ENCODE results near the gene GRIA3. TPM values are rescaled to one million over a fixed set of nuclear protein-coding genes. Genes with fewer than 3 reads are reported as not detected.
A peak's percentile ranks its signal among the peaks of the same experiment; 100 is the strongest.

The GRIA3 gene
- total RNA-seq, 1 experiment from 2014 or later, result 3.8 TPM

DNA sequence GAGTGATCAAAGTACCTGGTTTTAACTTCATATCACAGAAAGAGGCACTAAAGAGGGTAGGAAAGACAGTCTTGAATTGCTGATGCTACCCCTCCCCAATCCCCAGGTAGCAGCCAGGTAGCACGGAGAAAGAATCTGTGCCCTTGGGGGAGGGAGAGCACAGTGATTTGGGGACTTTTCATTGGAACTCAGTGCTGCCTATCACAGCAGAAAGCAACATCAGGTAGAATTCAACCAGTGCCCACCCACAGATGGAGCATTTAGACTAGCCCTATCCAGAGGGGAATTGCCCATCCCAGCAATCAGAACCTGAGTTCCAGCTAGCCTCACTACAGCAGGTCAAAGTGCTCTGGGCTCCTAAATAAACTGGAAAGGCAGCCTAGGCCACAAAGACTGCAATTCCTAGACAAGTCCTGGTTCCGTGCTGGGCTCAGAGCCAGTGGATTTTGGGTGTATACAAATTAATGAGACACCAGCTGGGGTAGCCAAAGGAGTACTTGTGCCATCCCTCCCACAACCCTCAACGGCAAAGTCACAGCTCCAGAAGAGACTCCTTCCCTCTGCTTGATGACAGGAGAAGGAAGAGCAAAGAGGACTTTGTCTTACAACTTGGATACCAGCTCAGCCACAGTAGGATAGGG lies 320.7 kb downstream of the GRIA3 start:
- Mint-ChIP-seq H3K27ac (no peak overlapping the region), H3K9me3 (peaks cover 14% of the 10 kb centered on the region), H3K27me3 (ENCODE audit: low read depth) (no peaks in the 10 kb centered on the region), H3K36me3 (no peaks in the 10 kb centered on the region), H3K4me3 (no peak overlapping the region), H3K4me1 (no peaks in the 10 kb centered on the region)
- ChIA-PET POLR2A (no interaction called here), CTCF (no interaction called here)
- ATAC-seq (peak; percentile 72; the same call in 1 of the 2 replicates), DNase-seq (ENCODE audit: low spot score) (no peak)
- TF ChIP-seq, protein P1, sequence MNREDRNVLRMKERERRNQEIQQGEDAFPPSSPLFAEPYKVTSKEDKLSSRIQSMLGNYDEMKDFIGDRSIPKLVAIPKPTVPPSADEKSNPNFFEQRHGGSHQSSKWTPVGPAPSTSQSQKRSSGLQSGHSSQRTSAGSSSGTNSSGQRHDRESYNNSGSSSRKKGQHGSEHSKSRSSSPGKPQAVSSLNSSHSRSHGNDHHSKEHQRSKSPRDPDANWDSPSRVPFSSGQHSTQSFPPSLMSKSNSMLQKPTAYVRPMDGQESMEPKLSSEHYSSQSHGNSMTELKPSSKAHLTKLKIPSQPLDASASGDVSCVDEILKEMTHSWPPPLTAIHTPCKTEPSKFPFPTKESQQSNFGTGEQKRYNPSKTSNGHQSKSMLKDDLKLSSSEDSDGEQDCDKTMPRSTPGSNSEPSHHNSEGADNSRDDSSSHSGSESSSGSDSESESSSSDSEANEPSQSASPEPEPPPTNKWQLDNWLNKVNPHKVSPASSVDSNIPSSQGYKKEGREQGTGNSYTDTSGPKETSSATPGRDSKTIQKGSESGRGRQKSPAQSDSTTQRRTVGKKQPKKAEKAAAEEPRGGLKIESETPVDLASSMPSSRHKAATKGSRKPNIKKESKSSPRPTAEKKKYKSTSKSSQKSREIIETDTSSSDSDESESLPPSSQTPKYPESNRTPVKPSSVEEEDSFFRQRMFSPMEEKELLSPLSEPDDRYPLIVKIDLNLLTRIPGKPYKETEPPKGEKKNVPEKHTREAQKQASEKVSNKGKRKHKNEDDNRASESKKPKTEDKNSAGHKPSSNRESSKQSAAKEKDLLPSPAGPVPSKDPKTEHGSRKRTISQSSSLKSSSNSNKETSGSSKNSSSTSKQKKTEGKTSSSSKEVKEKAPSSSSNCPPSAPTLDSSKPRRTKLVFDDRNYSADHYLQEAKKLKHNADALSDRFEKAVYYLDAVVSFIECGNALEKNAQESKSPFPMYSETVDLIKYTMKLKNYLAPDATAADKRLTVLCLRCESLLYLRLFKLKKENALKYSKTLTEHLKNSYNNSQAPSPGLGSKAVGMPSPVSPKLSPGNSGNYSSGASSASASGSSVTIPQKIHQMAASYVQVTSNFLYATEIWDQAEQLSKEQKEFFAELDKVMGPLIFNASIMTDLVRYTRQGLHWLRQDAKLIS (CRISPR knock-in tag; IDR thresholded peaks at IDR 0.05; ENCODE audit: borderline replicate concordance), result no peak
- TF ChIP-seq ZNF423 (CRISPR knock-in tag; IDR thresholded peaks at IDR 0.05) (no peak), TEAD1 (CRISPR knock-in tag; IDR thresholded peaks at IDR 0.05) (no peak)
- TF ChIP-seq, protein P2, sequence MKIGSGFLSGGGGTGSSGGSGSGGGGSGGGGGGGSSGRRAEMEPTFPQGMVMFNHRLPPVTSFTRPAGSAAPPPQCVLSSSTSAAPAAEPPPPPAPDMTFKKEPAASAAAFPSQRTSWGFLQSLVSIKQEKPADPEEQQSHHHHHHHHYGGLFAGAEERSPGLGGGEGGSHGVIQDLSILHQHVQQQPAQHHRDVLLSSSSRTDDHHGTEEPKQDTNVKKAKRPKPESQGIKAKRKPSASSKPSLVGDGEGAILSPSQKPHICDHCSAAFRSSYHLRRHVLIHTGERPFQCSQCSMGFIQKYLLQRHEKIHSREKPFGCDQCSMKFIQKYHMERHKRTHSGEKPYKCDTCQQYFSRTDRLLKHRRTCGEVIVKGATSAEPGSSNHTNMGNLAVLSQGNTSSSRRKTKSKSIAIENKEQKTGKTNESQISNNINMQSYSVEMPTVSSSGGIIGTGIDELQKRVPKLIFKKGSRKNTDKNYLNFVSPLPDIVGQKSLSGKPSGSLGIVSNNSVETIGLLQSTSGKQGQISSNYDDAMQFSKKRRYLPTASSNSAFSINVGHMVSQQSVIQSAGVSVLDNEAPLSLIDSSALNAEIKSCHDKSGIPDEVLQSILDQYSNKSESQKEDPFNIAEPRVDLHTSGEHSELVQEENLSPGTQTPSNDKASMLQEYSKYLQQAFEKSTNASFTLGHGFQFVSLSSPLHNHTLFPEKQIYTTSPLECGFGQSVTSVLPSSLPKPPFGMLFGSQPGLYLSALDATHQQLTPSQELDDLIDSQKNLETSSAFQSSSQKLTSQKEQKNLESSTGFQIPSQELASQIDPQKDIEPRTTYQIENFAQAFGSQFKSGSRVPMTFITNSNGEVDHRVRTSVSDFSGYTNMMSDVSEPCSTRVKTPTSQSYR (CRISPR knock-in tag; IDR thresholded peaks at IDR 0.05), result no peak
- TF ChIP-seq, protein P3, sequence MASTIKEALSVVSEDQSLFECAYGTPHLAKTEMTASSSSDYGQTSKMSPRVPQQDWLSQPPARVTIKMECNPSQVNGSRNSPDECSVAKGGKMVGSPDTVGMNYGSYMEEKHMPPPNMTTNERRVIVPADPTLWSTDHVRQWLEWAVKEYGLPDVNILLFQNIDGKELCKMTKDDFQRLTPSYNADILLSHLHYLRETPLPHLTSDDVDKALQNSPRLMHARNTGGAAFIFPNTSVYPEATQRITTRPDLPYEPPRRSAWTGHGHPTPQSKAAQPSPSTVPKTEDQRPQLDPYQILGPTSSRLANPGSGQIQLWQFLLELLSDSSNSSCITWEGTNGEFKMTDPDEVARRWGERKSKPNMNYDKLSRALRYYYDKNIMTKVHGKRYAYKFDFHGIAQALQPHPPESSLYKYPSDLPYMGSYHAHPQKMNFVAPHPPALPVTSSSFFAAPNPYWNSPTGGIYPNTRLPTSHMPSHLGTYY (CRISPR knock-in tag; IDR thresholded peaks at IDR 0.05), result no peak

DNA sequence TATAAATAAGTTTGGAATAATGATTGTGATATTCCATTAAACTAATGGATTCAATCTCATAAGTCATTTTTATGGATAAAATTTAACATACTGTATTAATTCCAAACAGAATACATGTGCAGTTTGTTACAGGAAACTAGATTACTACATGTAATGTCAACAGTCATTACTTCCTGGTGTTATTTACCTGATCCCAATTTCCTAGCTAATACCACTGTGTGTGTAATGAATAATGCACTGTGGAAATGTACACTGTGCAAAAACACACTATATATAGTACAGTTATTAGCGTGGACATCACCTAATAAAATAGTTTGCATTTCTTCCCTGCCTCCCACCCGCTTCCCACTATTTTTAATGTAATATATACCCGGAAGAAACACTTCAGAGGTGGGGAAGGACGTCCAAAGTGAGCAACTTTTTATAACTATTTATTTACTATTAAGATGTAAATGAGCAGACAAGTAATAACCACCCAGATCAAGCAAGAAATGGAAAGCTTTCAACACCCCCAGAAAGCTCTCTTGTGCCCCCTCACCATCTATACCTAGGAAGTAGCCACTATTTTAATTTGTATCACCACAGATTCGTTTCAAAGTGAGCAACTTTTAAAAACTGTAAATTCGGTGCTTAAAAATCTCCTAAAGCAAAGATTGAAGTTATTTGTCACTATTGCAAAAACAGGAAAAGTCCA lies 329.7 kb downstream of the GRIA3 start:
- Mint-ChIP-seq H3K9me3 (peaks cover 21% of the 10 kb centered on the region), H3K27me3 (ENCODE audit: low read depth) (peaks cover 2% of the 10 kb centered on the region; the same call in 1 of the 2 replicates), H3K4me1 (no peaks in the 10 kb centered on the region), H3K36me3 (peaks cover 8% of the 10 kb centered on the region), H3K27ac (no peak overlapping the region), H3K4me3 (no peak overlapping the region)
- ATAC-seq (no peak), DNase-seq (ENCODE audit: low spot score) (no peak)
- no peak for TF ChIP-seq ESRRA (CRISPR knock-in tag; IDR thresholded peaks at IDR 0.05; ENCODE audit: borderline replicate concordance)
- TF ChIP-seq CBFB (CRISPR knock-in tag; IDR thresholded peaks at IDR 0.05; ENCODE audit: low read depth), result no peak
- TF ChIP-seq ELF4 (CRISPR knock-in tag; IDR thresholded peaks at IDR 0.05; ENCODE audit: low read depth), result no peak
- no peak for TF ChIP-seq HMGA2 (CRISPR knock-in tag; IDR thresholded peaks at IDR 0.05)
- TF ChIP-seq, protein P1 (CRISPR knock-in tag; IDR thresholded peaks at IDR 0.05; ENCODE audit: borderline replicate concordance), result no peak
- TF ChIP-seq, protein P4, sequence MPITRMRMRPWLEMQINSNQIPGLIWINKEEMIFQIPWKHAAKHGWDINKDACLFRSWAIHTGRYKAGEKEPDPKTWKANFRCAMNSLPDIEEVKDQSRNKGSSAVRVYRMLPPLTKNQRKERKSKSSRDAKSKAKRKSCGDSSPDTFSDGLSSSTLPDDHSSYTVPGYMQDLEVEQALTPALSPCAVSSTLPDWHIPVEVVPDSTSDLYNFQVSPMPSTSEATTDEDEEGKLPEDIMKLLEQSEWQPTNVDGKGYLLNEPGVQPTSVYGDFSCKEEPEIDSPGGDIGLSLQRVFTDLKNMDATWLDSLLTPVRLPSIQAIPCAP (CRISPR knock-in tag; IDR thresholded peaks at IDR 0.05), result no peak
- TF ChIP-seq ZNF232 (CRISPR knock-in tag; IDR thresholded peaks at IDR 0.05), result no peak
- no peak for TF ChIP-seq ATF1 (CRISPR knock-in tag; IDR thresholded peaks at IDR 0.05)
- TF ChIP-seq ZNF416 (CRISPR knock-in tag; IDR thresholded peaks at IDR 0.05), result no peak
- TF ChIP-seq, protein P5, sequence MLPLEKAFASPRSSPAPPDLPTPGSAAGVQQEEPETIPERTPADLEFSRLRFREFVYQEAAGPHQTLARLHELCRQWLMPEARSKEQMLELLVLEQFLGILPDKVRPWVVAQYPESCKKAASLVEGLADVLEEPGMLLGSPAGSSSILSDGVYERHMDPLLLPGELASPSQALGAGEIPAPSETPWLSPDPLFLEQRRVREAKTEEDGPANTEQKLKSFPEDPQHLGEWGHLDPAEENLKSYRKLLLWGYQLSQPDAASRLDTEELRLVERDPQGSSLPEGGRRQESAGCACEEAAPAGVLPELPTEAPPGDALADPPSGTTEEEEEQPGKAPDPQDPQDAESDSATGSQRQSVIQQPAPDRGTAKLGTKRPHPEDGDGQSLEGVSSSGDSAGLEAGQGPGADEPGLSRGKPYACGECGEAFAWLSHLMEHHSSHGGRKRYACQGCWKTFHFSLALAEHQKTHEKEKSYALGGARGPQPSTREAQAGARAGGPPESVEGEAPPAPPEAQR (CRISPR knock-in tag; IDR thresholded peaks at IDR 0.05), result no peak
- TF ChIP-seq NR3C1 (CRISPR knock-in tag; conservative IDR thresholded peaks at IDR 0.05; ENCODE audit: low read depth), result no peak
- no peak for TF ChIP-seq FOXJ3 (CRISPR knock-in tag; IDR thresholded peaks at IDR 0.05; ENCODE audit: borderline replicate concordance)
- TF ChIP-seq JAZF1 (CRISPR knock-in tag; IDR thresholded peaks at IDR 0.05), result no peak
- ChIA-PET CTCF (no interaction called here), POLR2A (no interaction called here)
